Measurements from ENCODE around the gene SLC35B4. TPM values are rescaled to one million over a fixed set of nuclear protein-coding genes. Genes with fewer than 3 reads are reported as not detected.

The SLC35B4 gene, protein sequence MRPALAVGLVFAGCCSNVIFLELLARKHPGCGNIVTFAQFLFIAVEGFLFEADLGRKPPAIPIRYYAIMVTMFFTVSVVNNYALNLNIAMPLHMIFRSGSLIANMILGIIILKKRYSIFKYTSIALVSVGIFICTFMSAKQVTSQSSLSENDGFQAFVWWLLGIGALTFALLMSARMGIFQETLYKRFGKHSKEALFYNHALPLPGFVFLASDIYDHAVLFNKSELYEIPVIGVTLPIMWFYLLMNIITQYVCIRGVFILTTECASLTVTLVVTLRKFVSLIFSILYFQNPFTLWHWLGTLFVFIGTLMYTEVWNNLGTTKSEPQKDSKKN
- total RNA-seq: 10 to 100 TPM in 2 of 3 donors, 1 to 10 TPM in 1; 5.2 to 11.5 (median 11.2) TPM
- 13.8 TPM for total RNA-seq (2013)

DNA sequence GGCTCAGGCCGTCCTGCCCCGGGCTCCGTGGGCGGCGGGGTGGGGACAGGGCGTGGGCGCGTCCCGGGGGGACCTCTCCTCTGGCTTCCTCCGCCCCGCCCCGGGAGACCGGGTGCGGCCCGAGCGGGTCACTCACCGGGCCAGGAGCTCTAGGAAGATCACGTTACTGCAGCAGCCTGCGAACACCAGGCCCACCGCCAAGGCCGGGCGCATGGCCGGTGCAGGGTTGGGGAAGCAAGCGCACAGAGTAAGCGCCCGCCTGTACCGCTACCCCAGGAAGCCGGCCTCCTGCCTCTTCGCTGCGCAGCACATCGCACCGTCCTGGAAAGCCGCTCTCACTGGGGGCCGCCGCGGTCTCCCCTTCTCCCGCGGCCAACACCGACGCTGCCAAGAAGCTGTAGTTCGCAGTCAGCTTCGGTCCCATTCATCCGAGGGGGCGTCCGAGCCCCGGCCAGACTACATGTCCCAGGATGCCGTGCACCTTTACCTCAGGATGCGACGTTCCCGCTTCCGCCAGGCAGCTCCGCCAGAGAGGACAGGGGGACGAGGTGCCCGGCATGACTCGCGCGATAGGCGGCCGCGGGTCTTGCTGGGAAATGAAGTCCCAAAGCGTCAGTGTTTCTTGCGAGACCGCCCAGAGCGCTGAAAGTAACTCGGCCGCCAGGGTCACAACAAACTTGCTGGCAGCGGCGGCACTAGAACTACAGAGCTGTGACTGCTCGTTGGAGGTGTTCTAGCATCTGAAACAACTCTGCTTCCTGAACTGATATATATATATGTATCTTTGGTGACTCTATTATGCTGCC is at the start of gene SLC35B4:
Gene SLC35B4 (minus strand): TSS at position 392 of the 806 bp plus-strand sequence. CDS start 179 bp downstream, at position 213.
- peak; percentile 95 to 98 (median 97) for ATAC-seq
- Mint-ChIP-seq H3K27ac (peak within 1 kb of the TSS; percentile 65 to 80), H3K9me3 (no peaks in the 10 kb centered on the region), H3K4me1 (peaks cover 13 to 17% of the 10 kb centered on the region in 2 donors), H3K4me3 (peak within 1 kb of the TSS; percentile 93), H3K27me3 (ENCODE audit: low read depth in 2 of 2) (peaks cover 7 to 15% of the 10 kb centered on the region in 2 donors), H3K36me3 (no peaks in the 10 kb centered on the region)
- intact Hi-C loops (cut with micrococcal nuclease): loop anchor here (2.0 kb wide), 1 partner anchor 190 kb away; the partner anchor contains the start of gene LRGUK
- no peaks in the 10 kb centered on the region for H3K36me3 ChIP-seq (ENCODE audit: control insufficient read depth, insufficient read depth, low read length)
- peak; percentile 84 to 96 for DNase-seq
- H3K4me1 ChIP-seq (ENCODE audit: control insufficient read depth, insufficient read depth, low read length): peaks cover 13% of the 10 kb centered on the region
- peak within 1 kb of the TSS; percentile 62 for H3K4me3 ChIP-seq (ENCODE audit: low read length)
- WGBS (ENCODE audit: insufficient coverage): 0% methylated on average over 69 of the region's 69 CpGs
- peak within 1 kb of the TSS; percentile 6 for H3K27ac ChIP-seq (ENCODE audit: low read length)
- H3K9me3 ChIP-seq (ENCODE audit: control insufficient read depth, insufficient read depth, low read length): no peaks in the 10 kb centered on the region
- H3K27me3 ChIP-seq (ENCODE audit: control insufficient read depth, insufficient read depth, low read length): no peaks in the 10 kb centered on the region
- TF ChIP-seq, protein P1, sequence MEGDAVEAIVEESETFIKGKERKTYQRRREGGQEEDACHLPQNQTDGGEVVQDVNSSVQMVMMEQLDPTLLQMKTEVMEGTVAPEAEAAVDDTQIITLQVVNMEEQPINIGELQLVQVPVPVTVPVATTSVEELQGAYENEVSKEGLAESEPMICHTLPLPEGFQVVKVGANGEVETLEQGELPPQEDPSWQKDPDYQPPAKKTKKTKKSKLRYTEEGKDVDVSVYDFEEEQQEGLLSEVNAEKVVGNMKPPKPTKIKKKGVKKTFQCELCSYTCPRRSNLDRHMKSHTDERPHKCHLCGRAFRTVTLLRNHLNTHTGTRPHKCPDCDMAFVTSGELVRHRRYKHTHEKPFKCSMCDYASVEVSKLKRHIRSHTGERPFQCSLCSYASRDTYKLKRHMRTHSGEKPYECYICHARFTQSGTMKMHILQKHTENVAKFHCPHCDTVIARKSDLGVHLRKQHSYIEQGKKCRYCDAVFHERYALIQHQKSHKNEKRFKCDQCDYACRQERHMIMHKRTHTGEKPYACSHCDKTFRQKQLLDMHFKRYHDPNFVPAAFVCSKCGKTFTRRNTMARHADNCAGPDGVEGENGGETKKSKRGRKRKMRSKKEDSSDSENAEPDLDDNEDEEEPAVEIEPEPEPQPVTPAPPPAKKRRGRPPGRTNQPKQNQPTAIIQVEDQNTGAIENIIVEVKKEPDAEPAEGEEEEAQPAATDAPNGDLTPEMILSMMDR (IDR thresholded peaks at IDR 0.05): no peak

DNA sequence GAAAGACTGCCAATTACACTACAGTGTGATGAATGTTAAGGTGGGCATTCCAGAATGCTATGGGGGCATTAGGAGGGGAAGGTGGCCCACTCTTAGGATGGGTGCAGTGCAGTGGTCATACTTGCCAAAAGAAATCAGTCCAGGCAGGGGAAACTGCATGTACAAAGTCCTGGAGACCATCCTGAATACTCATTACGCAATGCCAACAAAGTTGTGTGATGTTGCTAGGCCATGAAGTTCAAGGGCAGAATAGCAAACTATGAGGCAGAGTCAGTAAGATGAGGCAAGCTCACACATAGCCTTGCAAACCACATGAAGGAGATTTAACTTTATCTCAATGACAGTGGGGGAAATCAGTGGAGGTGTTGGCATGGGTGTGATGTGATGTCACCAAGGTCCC is 49.8 kb upstream of the SLC35B4 start:
- ATAC-seq (no peak), DNase-seq (no peak)
- H3K27ac Mint-ChIP-seq: no peak overlapping the region
- Histone ChIP-seq H3K27ac (ENCODE audit: low read length) (no peak overlapping the region), H3K27me3 (ENCODE audit: control insufficient read depth, insufficient read depth, low read length) (no peaks in the 10 kb centered on the region), H3K36me3 (ENCODE audit: control insufficient read depth, insufficient read depth, low read length) (no peaks in the 10 kb centered on the region), H3K4me1 (ENCODE audit: control insufficient read depth, insufficient read depth, low read length) (no peaks in the 10 kb centered on the region), H3K4me3 (ENCODE audit: low read length) (no peak overlapping the region), H3K9me3 (ENCODE audit: control insufficient read depth, insufficient read depth, low read length) (no peaks in the 10 kb centered on the region)
- WGBS (ENCODE audit: insufficient coverage): 91% methylated on average over 1 of the region's 1 CpG
- peaks cover 19 to 58% of the 10 kb centered on the region in 2 donors for H3K27me3 Mint-ChIP-seq (ENCODE audit: low read depth in 2 of 2)
- intact Hi-C loops (cut with micrococcal nuclease): no loop called here
- TF ChIP-seq, protein P1 (IDR thresholded peaks at IDR 0.05): no peak
- H3K4me1 Mint-ChIP-seq: no peaks in the 10 kb centered on the region
- no peaks in the 10 kb centered on the region for H3K9me3 Mint-ChIP-seq
- H3K4me3 Mint-ChIP-seq: no peak overlapping the region
- no peaks in the 10 kb centered on the region for H3K36me3 Mint-ChIP-seq

GRCh38 chr7:134365341-134366054 is 48.8 kb upstream of the SLC35B4 start:
- intact Hi-C loops (cut with micrococcal nuclease): no loop called here
- Histone ChIP-seq H3K27me3 (ENCODE audit: control insufficient read depth, insufficient read depth, low read length) (no peaks in the 10 kb centered on the region), H3K4me1 (ENCODE audit: control insufficient read depth, insufficient read depth, low read length) (no peaks in the 10 kb centered on the region), H3K27ac (ENCODE audit: low read length) (no peak overlapping the region), H3K4me3 (ENCODE audit: low read length) (no peak overlapping the region), H3K9me3 (ENCODE audit: control insufficient read depth, insufficient read depth, low read length) (no peaks in the 10 kb centered on the region), H3K36me3 (ENCODE audit: control insufficient read depth, insufficient read depth, low read length) (no peaks in the 10 kb centered on the region)
- Mint-ChIP-seq H3K4me3 (no peak overlapping the region), H3K27ac (no peak overlapping the region), H3K4me1 (no peaks in the 10 kb centered on the region), H3K36me3 (no peaks in the 10 kb centered on the region), H3K27me3 (ENCODE audit: low read depth in 2 of 2) (peaks cover 18 to 62% of the 10 kb centered on the region in 2 donors), H3K9me3 (no peaks in the 10 kb centered on the region)
- TF ChIP-seq, protein P1 (IDR thresholded peaks at IDR 0.05): no peak
- DNase-seq: no peak
- ATAC-seq: no peak
- WGBS (ENCODE audit: insufficient coverage): 83% methylated on average over 5 of the region's 6 CpGs
